CD4-positive, alpha-beta T cell treated with Interleukin-1 beta for 1 hour (primary cell): ENCODE results near the gene INSR.
"Not testable (repeated sequence)": the region's sequence is repeated elsewhere in the genome, so short reads cannot be mapped to it uniquely, and the experiment has no call there.

Experiments
- DNase-seq, 2 donors: peaks; one replicate each; pipeline ENCODE4 v3.0.0-alpha.2; 2020 to 2022

Gene INSR

GRCh38 chr19:7078008-7078407 is 216.2 kb downstream of the INSR start:
- DNase-seq: no peak

- DNase-seq: no peak
These were observed 218.1 kb downstream of the INSR start for GRCh38 chr19:7076151-7076550.

- DNase-seq: no peak
These were observed 219.4 kb downstream of the INSR start for GRCh38 chr19:7074705-7075282.

GRCh38 chr19:7072541-7072940 is 221.7 kb downstream of the INSR start:
- DNase-seq: no peak

- no peak for DNase-seq
These were observed 224.3 kb downstream of the INSR start for GRCh38 chr19:7069904-7070226.

GRCh38 chr19:7069042-7069903 is 224.9 kb downstream of the INSR start, which contains the start of gene ZNF557:
ZNF557 (plus strand) TSS chr19:7069703; CDS start chr19:7075075, 5,372 bp downstream.
- DNase-seq: peak; percentile 98 to 99

- DNase-seq: no peak
These were observed 225.6 kb downstream of the INSR start for GRCh38 chr19:7068599-7068998.

GRCh38 chr19:7067716-7068115 is 226.5 kb downstream of the INSR start:
- no peak for DNase-seq

GRCh38 chr19:7067122-7067521 is 227.1 kb downstream of the INSR start:
- not testable (repeated sequence) for DNase-seq

GRCh38 chr19:7063764-7064418 is 230.3 kb downstream of the INSR start:
- DNase-seq: no peak

GRCh38 chr19:7063339-7063738 is 230.9 kb downstream of the INSR start:
- DNase-seq: no peak
